Superior temporal gyrus (tissue), 1 donor: ENCODE results near the gene TEX55.
"Not testable (repeated sequence)": the region's sequence is repeated elsewhere in the genome, so short reads cannot be mapped to it uniquely, and the experiment has no call there.

Experiments
- DNase-seq: peaks from one replicate; pipeline ENCODE4 v3.0.0-alpha.2; 2016; ENCODE audit errors: extremely low spot score

The TEX55 gene

DNA sequence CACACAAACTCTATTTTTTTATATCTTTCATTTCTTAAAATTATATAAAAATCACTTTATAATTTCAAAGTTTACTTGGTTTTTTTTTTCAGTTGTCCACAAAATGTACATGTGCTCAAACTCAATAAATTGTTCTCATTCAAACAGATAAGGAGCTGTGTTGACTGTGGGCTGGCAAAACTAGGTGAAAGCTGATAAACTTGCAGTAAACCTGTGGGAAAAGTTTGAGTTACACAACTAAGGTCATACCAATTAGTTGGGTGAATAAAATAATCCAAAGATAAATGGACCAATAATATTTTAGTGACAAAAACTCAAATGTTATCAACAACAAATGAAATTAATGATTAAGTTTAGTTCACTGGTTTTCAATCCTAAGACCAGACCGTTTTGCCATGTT lies 14.8 kb downstream of the TEX55 start:
- no peak for DNase-seq

DNA sequence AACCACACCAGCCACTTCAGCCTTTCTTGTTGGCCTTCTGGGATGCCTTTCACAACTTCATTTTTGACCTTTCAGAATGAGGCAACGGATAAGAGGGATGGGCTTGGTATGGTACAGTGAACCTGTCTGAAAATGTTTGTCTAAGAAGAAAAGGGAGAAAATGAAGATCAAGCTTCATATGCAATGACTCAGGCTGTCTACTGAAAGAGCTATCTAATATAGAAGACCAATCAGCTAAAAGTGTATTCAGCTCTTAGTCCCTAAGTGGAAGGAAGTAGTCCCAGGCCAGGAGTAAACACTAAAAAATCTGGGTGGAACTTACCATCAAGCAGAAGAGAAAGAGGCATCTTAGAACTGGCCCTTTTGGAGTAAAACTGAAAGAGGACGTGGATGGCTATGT lies 15.3 kb downstream of the TEX55 start:
- DNase-seq, result no peak

DNA sequence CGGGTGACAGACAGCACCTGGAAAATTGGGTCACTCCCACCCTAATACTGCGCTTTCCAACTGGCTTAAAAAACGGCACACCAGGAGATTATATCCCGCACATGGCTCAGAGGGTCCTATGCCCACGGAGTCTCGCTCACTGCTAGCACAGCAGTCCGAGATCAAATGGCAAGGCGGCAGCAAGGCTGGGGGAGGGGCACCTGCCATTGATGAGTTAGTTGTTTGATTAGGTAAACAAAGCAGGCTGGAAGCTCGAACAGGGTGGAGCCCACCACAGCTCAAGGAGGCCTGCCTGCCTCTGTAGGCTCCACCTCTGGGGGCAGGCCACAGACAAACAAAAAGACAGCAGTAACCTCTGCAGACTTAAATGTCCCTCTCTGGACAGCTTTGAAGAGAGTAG lies 18.8 kb downstream of the TEX55 start:
- not testable (repeated sequence) for DNase-seq

DNA sequence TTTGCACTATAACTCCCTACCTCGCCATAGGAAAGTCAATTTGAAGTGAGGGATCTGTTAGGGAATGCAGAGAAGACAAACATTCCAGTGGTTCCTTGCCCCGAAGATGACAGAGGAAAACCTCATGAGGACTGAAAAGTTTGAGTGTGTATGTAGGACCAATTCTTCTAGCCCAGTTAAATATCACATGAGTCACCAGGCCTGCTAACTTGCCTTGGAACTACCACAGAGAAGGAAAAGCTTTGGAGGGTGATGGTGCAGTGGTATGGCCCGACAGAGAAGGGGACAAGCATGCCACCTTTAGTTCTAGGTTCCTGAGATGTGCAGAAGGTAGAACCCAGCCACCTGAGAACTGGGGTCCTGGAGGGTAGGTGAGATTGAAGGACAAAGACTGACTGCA lies 24.9 kb downstream of the TEX55 start:
- no peak for DNase-seq

DNA sequence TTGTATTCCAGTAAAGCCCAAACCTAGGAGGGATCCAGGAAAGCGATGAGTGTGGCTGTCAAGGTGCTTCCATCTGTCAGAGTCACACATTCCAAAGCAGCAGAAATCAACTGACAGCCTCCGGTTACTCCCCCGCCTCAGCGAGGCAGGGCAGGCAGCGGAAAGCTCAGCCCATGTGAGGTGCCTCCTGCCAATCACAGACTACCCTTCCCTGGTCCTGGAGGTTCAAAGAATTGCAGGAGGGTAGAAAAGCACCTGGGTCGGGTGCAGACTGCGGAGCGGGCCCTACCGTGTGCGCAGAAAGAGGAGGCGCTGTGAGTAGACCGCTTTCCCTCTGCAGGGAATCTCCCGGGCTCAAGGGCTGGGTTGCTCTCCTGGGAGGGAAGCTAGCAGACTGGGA lies 27.4 kb downstream of the TEX55 start, which contains the start of gene UPK1B:
Gene UPK1B (plus strand): TSS at position 274 of the 400 bp plus-strand sequence. CDS start 13,144 bp downstream, outside the sequence.
- DNase-seq, result no peak

DNA sequence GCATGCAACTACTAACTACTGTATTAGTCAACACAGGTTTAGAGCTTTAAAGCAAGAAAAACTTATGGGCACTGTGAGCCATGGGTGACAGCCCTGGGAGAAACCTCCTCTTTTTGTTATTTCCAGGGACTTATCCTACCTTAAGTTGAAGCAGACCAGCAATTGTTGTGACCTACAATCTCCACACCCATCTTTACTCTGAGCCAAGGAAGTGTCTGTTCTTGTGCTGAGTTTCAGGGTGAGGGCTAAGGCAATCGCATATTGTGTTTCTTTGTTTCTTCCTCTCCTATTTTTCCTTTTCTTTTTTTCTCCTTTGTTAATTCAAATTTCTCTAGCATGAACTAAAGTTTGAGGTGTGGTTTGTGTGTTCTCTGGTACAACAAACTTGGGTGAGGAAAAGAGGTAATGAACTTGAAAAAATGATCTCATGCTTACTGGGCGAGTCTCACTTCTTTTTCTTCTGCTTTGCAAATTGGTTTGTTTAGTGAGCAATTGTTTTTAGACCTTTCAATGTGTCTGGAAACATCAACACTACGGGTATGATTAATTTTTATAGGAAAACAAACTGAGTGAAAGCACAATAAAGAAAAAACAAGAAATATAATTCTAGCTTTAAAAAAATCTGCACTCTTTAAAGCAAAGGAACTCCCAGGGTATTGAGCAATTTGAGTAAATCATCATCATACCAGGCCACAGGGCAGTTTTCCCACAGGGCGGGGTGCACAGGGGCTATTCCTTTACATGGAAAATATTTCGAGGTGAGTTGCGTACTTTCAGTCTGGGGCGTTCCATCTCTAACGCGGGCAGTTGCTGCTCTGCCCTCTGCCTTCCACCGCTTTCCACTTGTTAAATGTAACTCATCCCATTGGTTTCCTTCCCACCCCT lies 30.1 kb downstream of the TEX55 start:
- DNase-seq, result no peak

DNA sequence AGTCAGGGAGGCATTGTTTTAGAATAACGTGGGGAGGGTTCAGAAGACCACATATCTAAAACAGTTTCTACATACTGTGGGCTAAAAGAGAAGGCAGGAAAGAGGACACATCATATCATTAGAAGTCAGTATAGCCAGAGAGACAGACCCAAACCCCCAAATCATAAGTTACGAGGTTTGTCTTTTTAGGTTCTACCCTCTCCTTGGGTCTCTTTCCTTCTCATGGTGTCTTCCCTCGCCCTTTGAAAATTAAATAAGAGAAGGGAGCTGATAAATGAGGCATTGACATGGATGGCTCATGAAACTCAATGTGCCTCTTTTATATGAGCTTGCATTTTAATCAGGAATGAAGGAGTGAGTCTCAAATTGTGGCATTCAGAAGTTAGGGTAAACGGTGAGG lies 30.8 kb downstream of the TEX55 start:
- DNase-seq, result no peak

DNA sequence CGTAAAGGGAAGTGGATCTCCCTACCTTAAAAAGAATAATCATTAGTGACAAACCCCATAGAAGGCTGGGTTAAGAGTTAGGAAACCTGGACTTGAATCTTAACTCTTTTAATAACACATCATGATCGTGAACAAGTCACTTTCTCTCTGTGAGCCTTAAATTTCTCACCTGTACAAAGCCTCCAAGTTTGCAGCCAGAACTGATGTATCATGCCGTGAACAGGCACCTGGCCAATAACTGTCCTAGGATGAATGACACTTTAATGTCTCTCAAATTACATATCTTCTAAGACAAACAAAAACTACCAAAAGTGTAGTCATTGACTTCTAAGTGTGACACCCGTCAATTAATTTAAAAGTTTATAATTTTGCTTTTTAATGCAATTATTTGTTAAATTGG lies 31.4 kb downstream of the TEX55 start:
- no peak for DNase-seq

DNA sequence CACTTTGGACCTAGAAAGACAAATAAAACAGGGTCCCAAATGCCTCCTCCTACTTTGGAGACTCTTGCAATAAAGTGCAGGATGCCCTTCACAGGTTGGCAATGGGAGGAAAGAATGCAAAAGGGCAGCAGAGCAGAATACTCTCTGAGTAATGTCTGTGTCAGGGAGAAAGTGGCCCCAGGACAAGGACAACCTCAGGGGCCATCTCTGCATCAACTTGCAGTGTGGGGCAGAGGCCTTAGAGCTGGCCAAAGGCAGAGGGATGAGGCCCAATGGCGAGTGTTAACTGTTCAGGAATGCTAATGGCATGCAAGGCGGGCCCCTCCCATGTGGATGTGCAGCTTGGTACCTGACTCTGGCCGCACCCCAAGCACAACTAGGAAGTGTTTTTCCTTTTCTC lies 35.8 kb downstream of the TEX55 start:
- no peak for DNase-seq

DNA sequence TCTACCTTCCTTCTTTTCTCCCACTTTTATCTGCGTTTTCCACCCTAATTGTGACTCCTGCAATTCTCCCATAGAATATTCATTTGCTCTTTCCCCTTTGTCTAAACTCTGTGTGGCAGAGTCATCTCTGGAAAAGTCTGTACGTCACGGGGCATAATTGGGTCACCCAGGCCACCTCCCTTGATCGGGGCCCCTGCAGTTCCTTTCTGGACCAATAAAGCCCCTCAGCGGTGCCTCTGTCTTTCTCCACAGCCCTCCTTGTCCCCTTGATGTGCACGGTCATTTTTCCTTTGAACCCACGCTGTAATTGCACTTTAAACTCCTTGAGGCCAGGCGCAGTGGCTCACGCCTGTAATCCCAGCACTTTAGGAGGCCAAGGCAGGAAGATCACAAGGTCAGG lies 38.1 kb downstream of the TEX55 start:
- DNase-seq, result no peak

DNA sequence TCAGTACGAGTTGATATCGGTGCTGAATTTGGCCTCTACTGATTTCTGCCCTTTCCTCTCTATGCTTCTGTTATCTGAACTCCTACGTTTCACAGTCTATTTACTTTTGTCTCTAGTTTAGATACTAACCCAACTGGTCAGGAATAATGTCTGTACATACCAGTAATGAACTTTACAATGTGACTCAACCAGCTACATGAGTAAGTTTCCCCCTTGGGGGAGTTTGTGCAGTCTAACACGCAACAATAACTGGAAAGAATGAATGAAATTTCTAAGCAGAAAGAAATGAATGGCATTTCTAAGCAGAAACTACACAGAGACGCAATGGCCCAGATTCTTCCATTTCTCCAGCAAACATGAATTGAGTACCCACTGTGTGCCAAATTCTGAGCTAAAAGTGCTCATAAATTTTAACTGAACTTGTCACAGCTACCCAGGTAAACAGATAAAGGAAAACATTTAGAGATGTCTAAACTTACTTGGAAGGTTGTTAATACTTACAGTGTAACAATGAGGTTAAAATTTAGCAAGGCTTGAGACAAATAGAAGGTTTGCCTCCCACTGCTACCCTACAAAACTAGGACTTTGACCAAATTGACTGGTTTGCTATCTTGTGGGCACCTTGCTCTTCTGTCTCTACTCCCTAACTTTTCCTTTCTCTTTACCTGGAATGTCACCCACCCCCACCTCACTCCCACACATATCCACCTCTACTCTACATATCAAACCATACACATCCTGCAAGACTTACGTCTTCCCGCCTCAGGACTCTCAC lies 39.0 kb downstream of the TEX55 start:
- no peak for DNase-seq

DNA sequence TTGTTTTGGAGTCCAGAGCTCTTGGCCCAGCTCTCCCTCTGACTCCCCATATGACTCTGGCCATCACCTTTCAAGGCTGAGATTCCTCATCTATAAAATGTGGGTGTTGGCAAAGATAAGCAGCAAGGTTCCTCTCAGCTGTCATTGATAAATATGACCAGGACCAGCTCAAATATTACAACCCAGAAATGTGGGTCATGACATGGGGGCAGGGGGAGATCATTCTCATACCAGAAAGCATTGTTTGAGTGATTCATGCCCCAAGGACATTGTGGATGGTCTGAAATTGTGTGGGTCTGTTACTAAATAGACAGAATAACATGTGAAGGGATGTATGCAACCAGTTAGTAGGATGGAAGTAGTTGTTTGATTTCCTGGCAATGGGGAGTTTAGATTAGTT lies 41.3 kb downstream of the TEX55 start:
- DNase-seq, result no peak

DNA sequence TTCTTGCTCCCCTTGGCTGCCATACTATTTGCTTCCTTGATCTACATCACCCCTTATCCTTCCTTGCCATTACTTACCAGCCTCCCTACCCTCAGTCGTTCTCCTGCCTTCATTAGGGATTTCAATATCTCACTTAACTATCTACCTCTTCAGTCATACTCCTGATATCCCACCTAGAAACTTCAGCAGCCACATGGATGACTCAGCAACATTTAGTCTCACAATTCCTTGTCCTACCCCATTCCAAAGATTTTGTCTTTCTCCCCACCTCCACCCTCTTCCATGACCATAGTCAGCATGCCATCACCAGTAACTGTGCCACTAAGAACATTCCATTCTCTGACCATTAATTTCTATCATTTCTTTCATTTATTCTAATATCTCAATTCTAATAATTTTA lies 45.8 kb downstream of the TEX55 start:
- no peak for DNase-seq

DNA sequence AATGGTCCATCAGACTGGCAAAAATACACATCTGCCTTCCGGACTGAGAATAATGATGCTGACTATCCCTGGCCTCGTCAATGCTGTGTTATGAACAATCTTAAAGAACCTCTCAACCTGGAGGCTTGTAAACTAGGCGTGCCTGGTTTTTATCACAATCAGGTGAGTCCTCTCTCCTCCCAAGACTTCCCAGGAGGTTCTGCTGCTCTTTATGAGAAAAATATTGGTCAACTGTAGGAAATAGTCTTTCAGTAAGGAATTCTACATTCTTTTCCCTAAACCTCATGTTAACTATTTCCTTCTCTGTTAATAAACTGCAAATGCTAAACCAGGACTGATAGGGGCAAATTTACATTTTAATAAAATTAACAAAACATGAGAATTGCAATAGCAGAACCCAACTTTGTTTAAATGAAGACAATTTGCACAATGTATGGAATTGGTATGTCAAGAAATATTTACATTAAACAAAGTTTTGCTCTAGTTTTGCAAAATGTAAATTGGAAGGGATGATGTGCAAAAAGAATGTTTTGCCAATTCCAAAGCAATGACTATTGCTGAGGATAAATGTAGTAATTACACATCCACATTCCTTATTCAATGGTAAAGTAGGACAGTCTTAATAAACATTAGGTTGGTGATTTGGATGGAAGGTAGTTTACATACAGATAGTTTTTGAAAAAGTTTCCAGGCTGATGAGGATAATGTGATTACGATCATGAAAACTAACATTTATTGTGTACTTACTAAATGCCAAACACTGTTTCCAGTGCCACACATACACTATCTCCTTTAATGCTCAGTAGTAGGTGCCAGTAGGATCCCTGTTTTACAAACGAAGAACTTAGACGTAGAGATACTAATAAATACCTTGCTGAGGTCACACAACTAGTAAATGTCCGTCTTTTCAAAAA lies 48.5 kb downstream of the TEX55 start:
- DNase-seq, result no peak

DNA sequence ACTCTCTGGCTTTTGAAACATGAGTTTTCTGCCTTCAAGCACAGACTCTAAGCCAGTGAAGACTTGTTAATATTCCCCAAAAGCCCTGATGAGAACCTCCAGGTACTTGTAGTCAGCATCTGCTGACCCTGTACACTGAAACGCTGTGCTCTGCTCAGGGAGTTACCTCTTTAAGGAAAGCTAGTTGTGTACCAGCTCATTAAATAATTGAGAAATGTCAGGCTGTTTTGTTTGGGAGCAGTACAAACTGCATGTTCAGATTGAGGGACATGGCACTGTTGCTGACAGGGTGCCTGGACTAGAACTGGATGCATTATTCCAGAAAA lies 49.1 kb downstream of the TEX55 start:
- DNase-seq, result no peak

DNA sequence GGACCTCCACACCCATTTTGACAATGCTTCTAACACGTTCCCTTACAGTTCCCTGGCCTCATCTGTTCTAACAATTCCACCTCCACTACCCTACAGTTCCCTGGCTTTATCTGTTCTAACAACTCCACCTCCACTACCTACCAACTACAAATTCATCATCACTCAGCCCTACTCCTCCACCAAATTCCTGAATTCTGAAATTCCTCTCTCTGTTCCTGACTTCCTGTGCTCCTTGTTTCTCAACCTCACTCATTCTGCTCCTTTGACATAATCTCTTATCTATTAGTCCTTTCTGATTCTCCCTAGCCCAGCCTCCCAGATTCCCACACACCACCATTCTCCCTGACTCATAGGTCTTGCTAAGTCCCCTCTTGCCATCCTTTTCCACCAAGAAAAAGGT lies 49.9 kb downstream of the TEX55 start:
- DNase-seq, result no peak
